Breast epithelium (tissue), 3 donors: ENCODE results near the gene CD1B.

Experiments used
- CTCF ChIP-seq, 3 donors: fragments of 450-650 bp; IDR thresholded peaks; one replicate each; pipeline ENCODE4 v1.5.1; 2016 to 2017; ENCODE audit warnings: antibody characterized with exemption in 3 of 3, mild to moderate bottlenecking in 3 of 3, moderate library complexity in 3 of 3
- POLR2A ChIP-seq: fragments of 450-650 bp; IDR thresholded peaks from one replicate; pipeline ENCODE4 v1.6.1; 2016; ENCODE audit warnings: antibody characterized with exemption, mild to moderate bottlenecking, moderate library complexity

GRCh38 chr1:158311066-158311465 is 20.3 kb downstream of the CD1B start:
- no peak for TF ChIP-seq POLR2A
- TF ChIP-seq CTCF (IDR thresholded peaks at IDR 0.05): no peak
